Thyroid gland (tissue), 4 donors: ENCODE measurements around the gene GNS.

ENCODE experiments used
- CTCF ChIP-seq, 6 experiments: fragments of 200-600 bp in 3 of 6; fragments of 450-650 bp in 3 of 6; sonication (generic) in 3 of 6; IDR thresholded peaks; one replicate each; pipeline ENCODE4 v1.5.1; 2016 to 2019; ENCODE audit warnings: antibody characterized with exemption in 6 of 6, mild to moderate bottlenecking in 2 of 6, inconsistent platforms in 1 of 6, moderate library complexity in 1 of 6
- POLR2A ChIP-seq, 2 donors: fragments of 450-650 bp; IDR thresholded peaks; one replicate each; pipeline ENCODE4 v1.6.1; 2017; ENCODE audit warnings: antibody characterized with exemption in 2 of 2, mild to moderate bottlenecking in 2 of 2, moderate library complexity in 1 of 2

- TF ChIP-seq CTCF (IDR thresholded peaks at IDR 0.05) (no peak), POLR2A (IDR thresholded peaks at IDR 0.05) (no peak)
These were observed 39.0 kb upstream of the GNS start for GRCh38 chr12:64798165-64798564.
